ENCODE results near the gene VSTM2L.
A peak's percentile ranks its signal among the peaks of the same experiment; 100 is the strongest.

VSTM2L gene

DNA sequence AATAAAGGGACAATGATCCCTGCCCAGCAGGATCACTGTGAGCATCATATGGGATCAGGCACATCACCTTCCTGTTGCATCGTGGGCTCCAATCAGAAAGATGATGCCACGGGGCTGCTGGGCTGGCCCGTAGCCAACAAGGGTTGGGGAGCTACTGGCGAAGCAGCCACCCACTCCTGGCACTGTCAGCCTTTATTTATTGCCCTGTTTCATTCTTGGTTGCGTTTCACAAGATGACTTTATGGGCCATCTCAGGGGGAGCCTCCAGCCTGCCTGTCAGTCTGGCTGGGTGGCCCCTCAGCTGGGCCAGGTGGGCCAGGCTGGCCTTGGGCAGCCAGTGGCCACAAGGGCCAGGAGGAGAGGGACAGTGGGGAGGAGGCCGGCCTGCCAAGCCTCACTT lies 17.3 kb downstream of the VSTM2L start:
- DNase-seq, result peak; percentile 48

DNA sequence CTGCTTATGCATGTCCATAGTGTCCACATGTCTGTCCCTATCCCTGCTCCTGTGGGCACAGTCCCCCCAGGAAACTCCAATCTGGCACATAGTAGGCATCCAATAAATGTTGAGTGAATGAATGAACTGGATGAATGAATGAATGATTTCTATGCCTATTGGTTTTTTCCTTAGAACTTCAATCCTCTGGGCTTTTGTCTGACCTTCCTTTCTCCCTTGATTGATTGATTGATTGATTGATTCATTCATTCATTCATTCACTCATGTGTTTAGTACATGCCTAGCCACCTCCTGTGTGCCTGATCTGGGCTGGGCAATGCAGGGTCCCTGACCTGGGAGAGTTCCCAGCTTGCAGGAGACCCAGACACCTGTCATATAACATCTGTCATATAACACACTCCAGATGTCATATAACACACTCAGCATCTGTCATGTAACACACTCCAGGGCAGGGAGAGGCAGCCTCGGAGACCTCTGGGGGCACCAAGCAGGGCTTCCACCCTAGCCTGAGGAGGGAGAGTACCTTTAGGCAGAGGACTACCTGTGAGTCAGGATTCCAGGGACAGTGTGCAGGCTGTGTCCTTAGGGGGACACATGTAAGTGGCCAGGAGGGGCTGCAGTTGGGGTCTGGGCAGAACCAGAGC lies 17.9 kb downstream of the VSTM2L start:
- DNase-seq, result no peak

DNA sequence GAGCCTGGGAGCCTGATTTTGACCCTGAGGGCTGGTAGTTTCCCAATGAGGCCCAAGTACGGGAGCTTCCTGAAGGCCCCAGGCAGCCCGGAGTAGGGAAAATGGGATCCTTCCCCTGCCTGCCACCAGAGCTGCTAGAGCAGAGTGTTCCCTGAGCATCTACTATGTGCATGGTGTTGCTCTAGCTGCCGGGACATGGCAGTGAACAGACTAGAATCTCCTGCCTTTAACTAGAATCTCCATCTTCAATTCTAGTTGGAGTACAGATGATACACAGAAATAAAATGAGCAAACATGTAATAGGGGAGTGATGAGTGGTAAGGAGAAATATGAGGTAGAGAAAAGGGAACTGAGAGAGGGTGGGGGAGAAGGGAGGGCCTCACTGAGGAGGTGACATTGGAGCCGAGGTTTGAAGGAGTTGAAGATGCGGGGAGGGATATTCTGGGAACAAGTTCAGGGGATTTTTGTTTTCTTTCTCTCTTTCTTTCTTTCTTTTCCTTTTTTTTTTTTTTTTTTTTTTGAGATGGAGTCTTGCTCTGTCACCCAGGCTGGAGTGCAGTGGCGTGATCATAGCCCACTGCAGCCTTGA lies 18.5 kb downstream of the VSTM2L start:
- peak; percentile 33 for DNase-seq

DNA sequence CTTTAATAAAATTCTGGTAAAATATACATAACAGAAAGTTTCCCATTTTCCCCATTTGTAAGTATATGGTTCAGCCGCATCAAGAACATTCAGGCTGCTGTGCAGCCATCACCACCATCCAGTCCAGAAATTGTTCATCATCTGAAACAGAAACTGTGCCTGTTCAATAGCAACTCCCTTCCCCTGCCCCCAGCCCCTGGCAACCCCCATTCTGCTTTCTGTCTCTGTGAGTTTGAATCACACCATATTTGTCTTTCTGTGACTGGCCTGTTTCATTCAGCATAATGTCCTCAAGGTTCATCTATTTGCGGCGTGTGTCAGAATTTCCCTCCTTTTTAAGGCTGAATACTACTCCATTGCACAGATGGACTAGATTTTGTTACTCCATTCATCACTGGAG lies 19.1 kb downstream of the VSTM2L start:
- peak; percentile 85 for DNase-seq

DNA sequence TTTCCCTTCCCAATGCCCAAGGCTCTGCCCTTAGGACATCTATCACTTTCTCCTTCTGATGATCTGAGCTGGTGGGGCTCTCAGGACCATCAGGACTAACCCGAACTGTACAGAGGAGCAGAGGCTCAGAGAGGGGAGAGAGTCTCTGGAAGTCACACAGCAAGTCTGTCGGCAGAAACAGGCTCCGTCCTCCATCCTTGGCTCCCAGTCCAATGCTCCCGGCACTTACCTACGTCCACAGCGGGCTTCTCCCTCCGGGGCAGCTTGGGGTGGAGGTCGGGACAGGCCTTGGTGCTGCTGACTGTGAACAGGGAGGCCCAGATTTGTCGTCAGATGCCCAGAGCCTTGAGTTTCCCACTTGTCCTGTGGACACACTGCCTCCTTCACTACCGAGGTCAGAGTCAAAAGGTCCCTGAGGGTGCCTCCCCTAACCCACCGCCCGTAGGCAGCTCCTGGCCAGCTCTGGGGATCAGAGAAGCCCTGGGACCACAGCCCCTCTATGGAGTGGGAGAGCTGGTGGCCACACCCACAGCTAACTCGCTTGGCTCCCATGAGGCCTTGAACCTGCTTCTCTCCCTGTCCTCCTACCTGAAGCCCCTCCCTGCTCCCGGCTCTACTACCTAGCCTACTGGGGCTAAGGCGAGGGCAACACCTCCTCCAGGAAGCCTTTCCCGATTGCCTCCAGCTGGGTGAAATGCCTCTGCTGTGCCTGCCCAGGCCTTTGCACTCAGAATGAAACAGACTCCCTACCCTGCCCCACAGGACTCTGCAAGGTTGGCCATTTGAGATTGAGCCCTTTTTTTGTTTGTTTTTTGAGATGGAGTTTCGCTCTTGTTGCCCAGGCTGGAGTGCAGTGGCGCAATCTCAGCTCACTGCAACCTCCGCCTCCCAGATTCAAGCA lies 22.6 kb downstream of the VSTM2L start:
- no peak for DNase-seq

DNA sequence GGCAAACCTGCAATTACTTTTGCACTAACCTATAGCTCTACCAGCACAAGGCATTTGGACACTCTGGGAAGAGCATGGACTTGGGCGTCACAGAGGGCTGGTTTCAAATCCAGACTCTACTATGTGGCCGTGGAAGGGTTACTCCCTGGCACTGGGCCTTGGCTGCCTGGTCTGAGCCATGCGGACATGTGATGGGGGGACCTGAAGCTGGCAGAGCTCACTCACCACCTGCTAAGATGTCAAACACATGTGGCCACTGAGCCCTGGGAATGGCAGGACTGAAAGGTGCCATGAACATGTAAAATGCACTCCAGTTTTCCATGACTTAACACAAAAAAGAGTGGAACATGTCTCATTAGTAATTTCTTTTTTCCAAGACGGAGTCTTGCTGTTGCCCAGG lies 23.7 kb downstream of the VSTM2L start:
- no peak for DNase-seq

DNA sequence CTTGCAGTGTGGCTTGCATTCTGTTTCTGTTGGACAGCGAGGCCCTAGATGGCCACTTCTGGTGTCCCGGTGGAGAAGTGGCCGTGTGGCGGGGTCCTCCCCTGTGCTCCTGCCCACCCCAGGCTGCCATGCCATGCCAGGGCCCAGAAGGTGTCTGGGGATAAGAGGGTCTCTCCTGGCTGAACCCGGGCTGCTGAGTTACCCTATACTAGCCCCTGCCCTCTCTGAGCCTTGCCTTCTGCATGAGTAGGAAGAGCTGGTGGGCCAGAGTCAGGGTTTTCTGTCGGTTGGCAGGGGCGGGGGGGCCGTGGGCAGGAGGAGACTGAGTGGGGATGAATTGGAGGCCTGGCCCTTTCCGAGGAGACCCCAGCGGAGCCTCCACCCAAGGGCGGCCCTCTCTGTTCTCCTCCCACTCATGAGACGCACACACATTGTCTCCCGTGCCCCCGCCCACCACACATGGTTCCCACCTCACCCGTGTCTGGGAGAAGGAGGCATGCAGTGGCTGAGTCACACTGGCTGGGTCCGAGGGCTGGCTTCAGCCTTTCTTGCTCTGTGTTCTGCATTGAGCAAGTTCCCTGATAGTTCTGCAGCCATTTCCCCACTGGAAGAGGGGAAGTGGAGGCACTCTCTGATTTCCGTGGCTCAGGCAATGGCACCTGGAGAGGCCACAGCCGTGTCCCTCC lies 24.6 kb downstream of the VSTM2L start:
- no peak for DNase-seq

DNA sequence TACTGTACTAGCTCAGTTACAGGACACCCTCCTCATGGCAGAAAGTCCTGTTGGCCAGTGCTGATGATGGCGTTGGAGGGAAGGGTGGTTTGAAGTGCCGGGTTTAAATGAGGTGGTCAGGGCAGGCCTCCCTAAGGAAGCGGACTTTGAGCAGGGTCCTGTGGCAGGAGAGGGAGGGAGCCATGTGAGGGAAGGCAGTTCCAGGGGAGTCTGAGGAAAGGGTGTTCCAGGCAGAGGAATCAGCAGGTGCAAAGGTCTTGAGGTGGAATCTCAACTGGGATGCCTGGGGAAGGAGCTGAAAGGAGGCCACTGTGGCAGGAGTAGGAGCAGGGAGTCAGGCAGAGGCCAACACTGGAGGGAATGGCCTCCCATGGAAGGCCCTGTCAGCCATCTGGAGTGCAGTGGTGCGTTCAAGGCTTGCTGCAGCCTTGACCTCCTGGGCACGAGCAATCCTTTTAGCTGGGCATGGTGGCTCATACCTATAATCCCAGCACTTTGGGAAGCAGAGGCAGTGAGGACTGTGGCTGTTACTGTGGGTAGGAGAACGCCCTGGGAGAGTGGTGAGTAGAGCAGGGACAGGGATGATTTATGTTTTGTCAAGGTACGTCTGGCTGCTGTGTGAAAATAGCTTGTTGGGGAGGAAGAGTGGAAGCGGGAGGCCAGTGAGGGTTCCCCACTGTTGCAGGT lies 26.2 kb downstream of the VSTM2L start:
- no peak for DNase-seq

DNA sequence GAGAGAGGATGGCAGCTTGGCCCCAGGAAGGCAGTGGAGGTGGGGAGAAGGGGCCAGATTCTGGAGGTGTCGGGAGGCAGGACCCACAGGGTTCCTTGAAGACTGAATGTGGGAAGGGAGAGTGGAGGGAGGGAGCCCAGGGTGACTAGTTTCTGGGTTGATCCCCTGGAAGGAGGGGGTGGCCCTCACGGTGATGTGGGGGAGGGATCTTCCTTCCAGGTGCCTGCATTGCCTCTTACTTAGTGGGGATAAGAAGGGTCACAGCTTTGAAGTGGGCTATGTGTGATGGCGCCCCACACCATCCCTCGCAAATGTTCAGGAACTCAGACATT lies 26.7 kb downstream of the VSTM2L start:
- DNase-seq, result no peak

DNA sequence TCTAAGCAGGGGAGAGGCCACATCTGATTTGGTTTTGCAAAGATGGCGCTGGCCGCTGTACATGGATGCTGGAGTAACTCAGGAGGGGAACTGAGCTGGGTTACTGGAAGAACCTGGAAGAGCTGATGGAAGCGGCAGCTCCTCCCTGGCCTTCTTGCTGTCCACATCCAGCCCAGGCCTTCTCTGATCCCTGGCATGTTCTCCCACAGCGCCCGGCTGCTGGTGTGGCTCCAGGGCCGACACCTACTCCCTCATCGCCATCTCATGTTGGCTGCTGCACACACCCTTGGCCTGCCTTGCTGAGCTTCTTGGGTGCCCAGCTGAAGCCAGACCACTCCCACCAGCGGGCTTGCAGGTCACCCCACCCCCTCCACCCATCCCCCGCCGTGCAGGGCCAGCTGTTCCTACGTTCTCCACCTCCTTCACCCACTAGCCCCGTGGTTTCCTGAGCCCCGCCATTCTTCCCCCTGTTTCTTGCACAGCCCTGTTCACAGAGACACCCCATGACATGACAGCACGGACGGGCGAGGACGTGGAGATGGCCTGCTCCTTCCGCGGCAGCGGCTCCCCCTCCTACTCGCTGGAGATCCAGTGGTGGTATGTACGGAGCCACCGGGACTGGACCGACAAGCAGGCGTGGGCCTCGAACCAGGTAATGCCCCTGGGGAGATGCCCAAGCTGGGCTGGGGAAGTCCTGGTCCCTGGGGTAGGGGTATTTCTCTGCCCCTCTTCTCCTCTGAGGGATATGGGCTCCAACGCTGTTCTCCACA lies 28.4 kb downstream of the VSTM2L start:
- DNase-seq, result no peak

DNA sequence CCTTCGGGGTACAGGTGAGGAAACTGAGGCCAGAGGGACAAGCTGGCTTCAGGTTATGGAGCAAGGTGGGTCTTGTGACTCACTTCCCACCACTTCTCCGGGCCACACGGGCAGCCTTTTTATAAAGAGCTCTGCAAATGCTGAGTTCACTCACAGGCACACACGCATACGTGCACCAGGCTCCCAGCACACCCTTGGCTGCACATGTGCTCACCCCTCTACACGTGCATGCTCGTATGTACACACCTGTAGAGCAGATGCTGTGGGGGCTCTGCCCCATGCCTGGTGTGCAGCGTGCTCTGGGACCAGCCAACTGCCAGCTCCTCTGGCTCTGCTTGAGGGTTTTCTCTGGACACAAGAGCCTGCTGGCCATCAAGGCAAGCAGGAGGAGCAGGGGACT lies 29.1 kb downstream of the VSTM2L start:
- no peak for DNase-seq

DNA sequence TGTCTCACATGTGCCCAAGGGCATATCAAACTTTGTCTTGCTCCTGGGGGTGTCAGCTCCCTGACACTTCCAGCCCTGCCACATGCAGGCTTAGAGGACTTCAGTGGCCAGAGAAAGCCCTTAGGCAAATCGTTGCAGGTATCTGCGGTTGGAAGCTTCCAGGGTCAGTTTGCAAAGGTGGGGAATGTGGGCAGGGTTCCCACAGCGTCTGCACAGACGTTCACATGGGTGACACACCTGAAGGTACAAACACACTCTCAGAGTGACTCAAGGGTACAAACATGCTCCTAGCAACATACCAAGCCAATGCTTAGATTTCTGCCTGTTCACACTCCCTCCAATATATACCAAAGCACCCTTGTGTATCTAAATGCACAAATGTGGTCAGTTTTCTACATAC lies 30.0 kb downstream of the VSTM2L start:
- DNase-seq, result no peak

DNA sequence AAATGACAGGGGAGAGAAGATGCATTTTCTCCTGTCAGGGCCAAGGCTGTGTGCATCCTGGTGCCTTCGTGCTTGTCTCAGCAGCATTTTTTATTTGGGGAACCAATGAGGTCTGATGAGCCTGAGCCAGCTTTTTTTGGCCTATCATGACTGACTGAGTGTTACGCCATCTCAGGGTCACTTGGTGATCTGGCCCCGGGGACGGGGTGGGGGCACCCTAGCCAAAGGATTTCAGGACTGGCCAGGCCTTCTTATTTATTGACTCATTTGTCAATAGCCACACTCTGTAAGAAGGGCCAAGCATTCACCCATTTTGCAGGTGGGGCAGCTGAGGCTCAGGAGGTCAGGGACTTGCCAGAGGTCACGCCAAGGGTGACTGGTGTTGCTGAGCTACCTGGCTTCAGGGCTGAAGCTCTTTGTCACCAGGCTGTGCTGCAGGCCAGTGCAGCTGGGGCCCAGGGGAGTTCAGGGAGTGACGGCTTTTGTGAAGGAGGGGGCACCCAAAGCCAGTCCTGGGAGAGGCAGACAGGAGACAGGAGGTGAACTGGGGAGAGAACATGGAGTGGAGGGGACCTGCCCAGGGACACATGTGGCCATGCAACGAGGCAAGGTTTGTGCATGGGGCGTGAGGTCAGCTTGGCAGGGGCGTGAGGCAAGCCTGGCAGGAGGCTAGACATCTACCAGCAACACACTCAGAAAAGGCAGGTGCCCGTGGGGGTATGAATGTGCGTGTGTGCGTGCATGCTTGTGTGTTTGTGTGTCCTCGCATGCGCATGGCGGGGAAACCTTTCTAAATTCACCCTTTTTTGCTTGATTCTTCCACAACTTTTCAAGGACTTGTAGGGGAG lies 31.1 kb downstream of the VSTM2L start:
- no peak for DNase-seq

DNA sequence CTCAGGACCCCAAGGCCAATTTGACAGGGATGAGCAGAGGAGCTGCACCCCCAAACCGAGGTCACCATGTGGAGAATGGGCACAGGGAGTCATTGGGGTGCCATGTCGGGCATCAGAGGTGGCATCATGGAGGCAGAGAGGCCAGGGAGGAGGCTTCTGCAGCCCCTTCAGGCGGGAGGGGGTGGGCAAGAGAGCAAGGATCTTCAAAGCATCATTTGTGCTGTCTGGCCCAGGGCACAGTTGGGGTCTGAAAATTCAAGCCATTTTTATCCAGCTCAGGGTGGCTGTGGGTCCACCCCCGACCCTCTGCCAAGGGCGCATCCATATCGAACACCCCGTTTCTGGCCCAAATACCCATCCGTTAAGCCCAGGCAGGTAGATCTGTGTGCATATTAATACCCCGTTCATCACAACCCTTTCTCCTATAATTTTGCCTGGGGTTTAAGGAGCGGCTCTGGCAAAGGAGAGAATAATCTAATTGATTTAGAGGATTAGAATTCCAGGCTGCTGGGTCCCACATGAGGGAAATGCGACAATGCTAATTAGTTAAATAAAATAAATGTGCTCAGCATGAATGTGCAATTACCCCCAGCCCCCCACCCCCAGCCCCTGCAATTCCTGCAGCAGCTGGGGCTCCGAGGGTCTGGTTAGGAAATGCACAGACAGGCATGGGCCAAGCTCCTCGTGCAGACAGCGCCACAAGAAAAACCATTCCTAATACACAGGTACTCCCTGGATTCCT lies 31.9 kb downstream of the VSTM2L start:
- DNase-seq, result no peak

DNA sequence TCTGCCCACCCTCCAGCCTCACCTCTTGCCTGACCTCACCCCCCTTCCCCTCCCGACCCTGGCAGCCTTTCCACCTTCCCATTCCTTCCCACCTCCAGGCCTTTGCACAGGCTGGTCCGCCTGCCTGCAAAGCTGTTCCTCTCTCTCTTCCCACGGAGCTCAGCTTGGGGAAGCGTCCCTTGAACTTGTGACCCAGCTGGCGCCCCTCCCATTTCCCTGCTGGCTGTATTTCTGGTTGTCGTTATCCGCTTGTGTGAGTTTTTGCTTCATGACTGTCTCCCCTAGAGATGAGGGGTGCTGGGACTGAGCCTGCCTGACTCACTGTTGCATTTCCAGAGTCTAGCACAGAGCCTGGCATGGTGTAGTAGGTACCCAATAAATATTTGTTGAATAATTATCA lies 32.5 kb downstream of the VSTM2L start:
- no peak for DNase-seq

DNA sequence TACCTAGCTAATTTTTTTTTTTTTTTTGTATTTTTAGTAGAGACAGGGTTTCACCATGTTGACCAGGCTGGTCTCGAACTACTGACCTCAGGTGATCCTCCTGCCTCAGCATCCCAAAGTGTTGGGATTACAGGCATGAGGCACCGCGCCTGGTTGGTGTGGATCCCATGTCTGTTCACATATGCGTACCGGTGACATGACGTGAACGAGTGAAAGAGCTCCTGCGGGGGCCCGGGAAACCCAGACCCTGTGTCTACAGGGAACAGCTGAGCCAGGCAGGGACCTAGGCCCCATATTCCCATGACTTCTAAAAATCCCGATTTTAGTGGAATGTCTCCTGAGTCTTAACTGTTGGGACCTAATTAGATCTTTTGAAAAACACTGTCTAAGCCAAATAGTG lies 33.1 kb downstream of the VSTM2L start:
- no peak for DNase-seq

DNA sequence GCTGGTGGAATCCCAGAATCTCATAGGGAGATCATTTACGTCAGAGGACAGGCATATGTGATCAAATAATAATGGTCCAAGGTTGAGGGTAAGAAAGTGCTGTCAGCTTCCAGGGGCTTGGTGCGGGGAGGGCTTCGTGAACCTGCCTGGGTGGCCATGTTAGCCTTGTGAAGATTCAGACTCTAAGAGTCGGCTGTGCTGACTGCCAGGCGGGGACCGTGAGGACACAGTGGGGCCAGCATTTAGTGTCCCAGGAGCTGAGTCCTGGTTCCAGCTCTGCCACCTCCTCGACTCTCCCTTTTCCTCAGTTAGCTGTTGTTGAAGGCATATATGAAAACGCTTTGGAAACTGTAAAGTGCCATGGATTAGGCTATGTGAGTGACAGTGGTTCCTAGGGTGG lies 33.5 kb downstream of the VSTM2L start:
- DNase-seq, result no peak

DNA sequence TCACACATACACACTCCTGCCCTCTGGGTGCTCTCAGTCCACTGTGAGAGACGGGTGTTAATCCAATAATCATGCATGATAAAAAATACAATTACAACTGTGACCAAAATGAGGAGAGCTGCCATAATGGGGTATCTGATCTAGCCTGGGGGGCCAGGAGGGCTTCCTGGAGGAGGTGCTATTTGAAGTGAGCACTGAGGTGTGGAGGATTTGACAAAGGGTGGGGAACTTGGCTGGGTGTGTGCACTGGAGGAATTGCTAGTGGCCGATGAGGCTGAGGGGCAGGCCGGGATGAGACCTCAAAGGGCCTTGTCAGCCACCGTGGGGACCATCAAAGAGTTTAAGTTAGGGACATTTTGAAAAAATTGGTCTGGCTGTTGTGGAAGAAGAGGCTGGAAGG lies 34.8 kb downstream of the VSTM2L start:
- DNase-seq, result no peak

DNA sequence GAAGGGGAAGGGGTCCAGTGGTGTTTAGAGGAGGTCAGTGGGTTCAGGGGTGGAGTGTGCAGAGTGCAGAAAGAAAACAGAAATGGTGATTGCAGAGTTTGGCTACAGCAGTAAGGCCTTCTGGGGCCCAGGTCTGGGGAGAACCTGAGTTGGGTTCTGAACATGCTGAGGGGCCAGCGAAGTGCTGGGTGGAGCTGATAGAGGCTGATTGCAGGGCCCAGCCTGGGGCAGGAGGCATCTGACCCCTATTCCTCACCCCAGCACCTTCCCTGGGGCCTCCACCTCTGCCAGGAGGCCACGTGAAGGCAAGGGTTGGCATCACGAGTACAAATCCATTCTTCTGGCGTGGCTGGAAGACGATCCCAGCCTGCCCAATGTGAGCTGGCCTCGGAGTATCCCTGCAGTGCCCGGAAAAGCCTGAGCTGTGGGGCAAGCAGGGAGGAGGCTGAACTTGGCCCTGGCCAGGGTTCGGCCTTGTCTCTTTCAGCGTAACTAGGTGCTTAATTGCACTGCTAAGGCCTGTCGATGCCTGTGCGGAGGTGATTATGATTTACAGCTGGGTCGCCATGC lies 35.3 kb downstream of the VSTM2L start:
- DNase-seq, result no peak

DNA sequence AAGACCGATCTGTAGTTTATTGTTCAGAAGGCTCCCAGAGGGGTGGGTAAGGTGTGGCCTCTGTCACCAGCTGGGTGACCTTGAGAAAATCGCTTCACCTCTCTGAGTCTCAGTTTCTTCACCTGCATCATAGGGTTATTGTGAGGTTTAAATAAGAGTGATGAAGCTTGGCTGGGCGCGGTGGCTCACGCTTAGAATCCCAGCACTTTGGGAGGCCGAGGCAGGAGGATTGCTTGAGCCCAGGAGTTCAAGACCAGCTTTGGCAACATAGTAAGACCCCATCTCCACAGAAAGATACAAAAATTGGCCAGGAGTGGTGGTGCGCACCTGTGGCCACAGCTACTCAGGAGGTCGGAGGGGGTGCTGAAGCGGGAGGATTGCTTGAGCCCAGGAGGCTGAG lies 36.0 kb downstream of the VSTM2L start:
- no peak for DNase-seq

Data from activated CD4-positive, alpha-beta T cell treated with anti-CD3 and anti-CD28 coated beads, Interleukin-2, amount 50 U/mL, for 16 hours (primary cell).